ENCODE data around the gene TDO2. TPM values are rescaled to one million over a fixed set of nuclear protein-coding genes. Genes with fewer than 3 reads are reported as not detected.

TDO2 gene
- total RNA-seq, result 100 to 1,000 TPM; 158 to 634 (median 569) TPM
- long read RNA-seq, transcript TDO2-208 (12 exons, 1,701 nt), result major isoform, 432 of 511 reads
- long read RNA-seq, partial matches to known transcripts, result 34 of 511 reads
- long read RNA-seq, other reads (novel, unspliced or antisense), result 45 of 511 reads

DNA sequence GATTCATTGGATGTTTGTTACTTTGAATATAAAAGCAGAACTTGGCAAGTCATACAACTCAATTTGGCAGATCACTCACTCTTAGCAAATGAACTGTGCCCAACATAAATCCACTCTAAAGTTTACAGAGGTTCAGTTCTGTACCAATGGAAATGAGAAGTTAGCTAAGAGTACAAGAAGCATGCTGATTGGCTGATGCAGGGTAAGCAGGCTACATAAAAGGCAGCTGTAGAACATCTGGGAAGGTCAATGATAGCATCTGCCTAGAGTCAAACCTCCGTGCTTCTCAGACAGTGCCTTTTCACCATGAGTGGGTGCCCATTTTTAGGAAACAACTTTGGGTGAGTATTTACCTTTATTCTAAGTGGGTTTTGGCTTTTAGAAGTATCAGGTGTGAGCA lies at the start of gene TDO2:
Gene TDO2, plus strand, starts transcription at position 244 of the 400 bp plus-strand sequence. Its CDS starts 63 bp downstream, at position 307.
- DNase-seq, result peak in 1 of 3 donors; percentile 76

DNA sequence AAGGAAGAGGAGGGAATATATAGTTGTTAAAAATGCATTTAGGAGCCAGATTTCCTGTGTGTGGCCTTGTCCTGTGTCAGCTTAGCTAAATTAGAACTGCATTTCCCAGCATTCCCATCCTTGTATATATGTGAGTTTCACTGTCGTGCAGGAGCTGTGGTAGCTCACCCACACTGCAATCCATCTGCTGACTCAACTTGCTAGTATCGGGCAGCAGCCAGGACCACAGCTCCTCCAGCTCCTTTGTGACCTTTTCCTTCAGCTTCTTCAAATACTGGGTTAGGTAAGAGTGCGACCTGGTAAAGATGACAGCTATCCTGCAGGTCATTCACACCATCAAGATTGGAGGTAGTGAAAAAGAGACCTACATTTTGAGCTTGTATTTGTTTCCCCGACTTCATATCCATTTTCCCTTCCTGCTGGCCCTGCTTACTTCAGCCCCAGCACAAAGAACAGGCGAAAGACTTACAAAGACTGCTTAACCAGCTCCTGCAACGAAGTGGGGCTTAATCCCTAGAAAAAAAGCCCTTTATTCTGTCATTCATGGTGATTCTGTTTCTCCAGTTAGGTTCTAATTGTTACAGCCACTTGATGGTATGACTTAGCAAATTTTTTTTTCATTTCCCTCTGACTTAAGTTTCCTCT lies 48.8 kb upstream of the TDO2 start:
- ATAC-seq, result peak; percentile 86 to 98 (median 91)
- peak in 2 of 3 donors; percentile 27 to 50 for DNase-seq
- Histone ChIP-seq H3K27me3 (no peaks in the 10 kb centered on the region), H3K9me3 (no peaks in the 10 kb centered on the region), H3K4me1 (peaks cover 0 to 9% (median 0%) of the 10 kb centered on the region in 4 donors), H3K36me3 (no peaks in the 10 kb centered on the region), H3K27ac (peak overlapping the region in 1 of 3 donors; percentile 51), H3K4me3 (peak overlapping the region; percentile 5 to 43 (median 9))
- WGBS (ENCODE audit: insufficient coverage, low coverage, low lambda C conversion rate, missing lambda C conversion rate), result 27% methylated on average over 6 of the region's 6 CpGs
- intact Hi-C loops (cut with DNase I), result no loop called here
- TF ChIP-seq POLR2A (IDR thresholded peaks at IDR 0.05), result peak; percentile 64
- TF ChIP-seq, protein P1, sequence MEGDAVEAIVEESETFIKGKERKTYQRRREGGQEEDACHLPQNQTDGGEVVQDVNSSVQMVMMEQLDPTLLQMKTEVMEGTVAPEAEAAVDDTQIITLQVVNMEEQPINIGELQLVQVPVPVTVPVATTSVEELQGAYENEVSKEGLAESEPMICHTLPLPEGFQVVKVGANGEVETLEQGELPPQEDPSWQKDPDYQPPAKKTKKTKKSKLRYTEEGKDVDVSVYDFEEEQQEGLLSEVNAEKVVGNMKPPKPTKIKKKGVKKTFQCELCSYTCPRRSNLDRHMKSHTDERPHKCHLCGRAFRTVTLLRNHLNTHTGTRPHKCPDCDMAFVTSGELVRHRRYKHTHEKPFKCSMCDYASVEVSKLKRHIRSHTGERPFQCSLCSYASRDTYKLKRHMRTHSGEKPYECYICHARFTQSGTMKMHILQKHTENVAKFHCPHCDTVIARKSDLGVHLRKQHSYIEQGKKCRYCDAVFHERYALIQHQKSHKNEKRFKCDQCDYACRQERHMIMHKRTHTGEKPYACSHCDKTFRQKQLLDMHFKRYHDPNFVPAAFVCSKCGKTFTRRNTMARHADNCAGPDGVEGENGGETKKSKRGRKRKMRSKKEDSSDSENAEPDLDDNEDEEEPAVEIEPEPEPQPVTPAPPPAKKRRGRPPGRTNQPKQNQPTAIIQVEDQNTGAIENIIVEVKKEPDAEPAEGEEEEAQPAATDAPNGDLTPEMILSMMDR (IDR thresholded peaks at IDR 0.05), result no peak

More for the DNA sequence above, at the start of gene TDO2:
- Histone ChIP-seq H3K36me3 (peaks cover 0 to 18% (median 8%) of the 10 kb centered on the region in 4 donors), H3K4me1 (peaks cover 0 to 24% (median 2%) of the 10 kb centered on the region in 4 donors), H3K27me3 (no peaks in the 10 kb centered on the region), H3K27ac (peak within 1 kb of the TSS; percentile 36 to 83 (median 81)), H3K4me3 (peak within 1 kb of the TSS; percentile 36 to 65 (median 57)), H3K9me3 (no peaks in the 10 kb centered on the region)
- TF ChIP-seq POLR2A (IDR thresholded peaks at IDR 0.05), result peak; percentile 98
- TF ChIP-seq, protein P1 (IDR thresholded peaks at IDR 0.05), result no peak
- intact Hi-C loops (cut with DNase I), result no loop called here
- peak; percentile 70 to 89 (median 77) for ATAC-seq
- 18% methylated on average over 1 of the region's 1 CpG for whole genome bisulfite sequencing (ENCODE audit: insufficient coverage, low coverage, low lambda C conversion rate, missing lambda C conversion rate)

DNA sequence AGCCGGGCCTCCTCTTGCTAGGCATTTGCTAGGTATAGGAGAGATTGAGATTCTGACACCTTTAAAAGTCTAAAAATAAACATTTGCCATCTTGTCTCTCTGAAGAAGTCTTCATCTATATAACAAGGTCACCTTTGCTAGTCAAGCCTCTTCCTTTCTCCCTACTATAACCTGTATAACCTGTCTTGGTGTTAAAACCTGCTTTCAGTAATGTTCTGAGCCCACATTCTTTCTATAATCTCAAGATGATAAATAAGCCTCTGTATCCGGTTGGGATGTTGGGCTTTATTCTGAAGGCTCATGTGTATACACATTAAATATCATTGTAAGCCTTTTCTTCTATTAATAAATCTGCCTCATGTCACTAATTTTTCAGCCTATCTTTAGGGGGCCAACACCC lies 47.6 kb upstream of the TDO2 start:
- no peak overlapping the region for H3K27ac ChIP-seq
- no peak for DNase-seq
- H3K27me3 ChIP-seq, result no peaks in the 10 kb centered on the region
- H3K36me3 ChIP-seq, result no peaks in the 10 kb centered on the region
- H3K4me1 ChIP-seq, result peaks cover 0 to 9% (median 0%) of the 10 kb centered on the region in 4 donors
- TF ChIP-seq POLR2A (IDR thresholded peaks at IDR 0.05), result no peak
- TF ChIP-seq, protein P1 (IDR thresholded peaks at IDR 0.05), result no peak
- ATAC-seq, result no peak
- intact Hi-C loops (cut with DNase I), result no loop called here
- WGBS (ENCODE audit: insufficient coverage, low coverage, low lambda C conversion rate, missing lambda C conversion rate), result 66% methylated on average over 2 of the region's 2 CpGs
- H3K9me3 ChIP-seq, result no peaks in the 10 kb centered on the region
- no peak overlapping the region for H3K4me3 ChIP-seq

DNA sequence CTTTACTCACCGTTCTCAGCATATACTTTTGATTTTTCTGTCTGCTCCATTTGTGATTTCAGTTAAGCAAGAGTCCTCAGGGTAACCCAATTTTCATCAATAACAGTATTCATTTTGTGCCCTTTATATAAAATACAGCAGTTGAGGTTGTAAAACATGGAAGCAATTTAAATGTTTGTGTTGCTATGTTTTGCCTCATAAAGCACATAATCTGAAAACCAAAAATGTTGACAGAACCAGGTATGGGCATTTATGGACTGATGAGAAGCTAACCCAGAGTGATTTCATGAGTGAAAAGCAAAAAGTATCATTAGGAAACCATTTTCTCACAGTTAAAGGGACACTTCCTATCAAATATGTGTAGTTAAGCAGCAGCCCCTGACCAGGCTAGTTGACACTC lies 37.3 kb upstream of the TDO2 start, which contains the start of gene ASIC5:
Gene ASIC5, minus strand, starts transcription at position 101 of the 400 bp plus-strand sequence. Its CDS starts 51 bp downstream, at position 50.
- Histone ChIP-seq H3K36me3 (no peaks in the 10 kb centered on the region), H3K9me3 (no peaks in the 10 kb centered on the region), H3K27me3 (no peaks in the 10 kb centered on the region), H3K4me1 (no peaks in the 10 kb centered on the region), H3K4me3 (no peak within 1 kb of the TSS), H3K27ac (no peak within 1 kb of the TSS)
- intact Hi-C loops (cut with DNase I), result no loop called here
- WGBS (ENCODE audit: insufficient coverage, low coverage, low lambda C conversion rate, missing lambda C conversion rate), result 4% methylated on average over 1 of the region's 1 CpG
- TF ChIP-seq, protein P1 (IDR thresholded peaks at IDR 0.05), result no peak
- TF ChIP-seq POLR2A (IDR thresholded peaks at IDR 0.05), result no peak
- ATAC-seq (no peak), DNase-seq (no peak)

All from right lobe of liver (tissue), 6 donors.